Uterus (tissue), 4 donors: ENCODE data around the gene SLC35G3. TPM values are rescaled to one million over a fixed set of nuclear protein-coding genes. Genes with fewer than 3 reads are reported as not detected.
"Not testable (repeated sequence)": the region's sequence is repeated elsewhere in the genome, so short reads cannot be mapped to it uniquely, and the experiment has no call there.

Experiments
- DNase-seq, 2 donors: peaks; one replicate each; pipeline ENCODE4 v3.0.0-alpha.2; 2019 to 2020
- H3K27ac ChIP-seq, 2 donors: fragments of 200-600 bp; sonication (generic); 1 replicate in 1 of 2; 2 replicates in 1 of 2; pipeline ENCODE4 v1.5.1; 2016 to 2018
- H3K27me3 ChIP-seq, 2 donors: fragments of 200-600 bp; sonication (generic); one replicate each; pipeline ENCODE4 v1.5.1; 2018 to 2019; ENCODE audit warnings: control low read depth in 1 of 2
- H3K36me3 ChIP-seq, 2 donors: fragments of 200-600 bp; sonication (generic); one replicate each; pipeline ENCODE4 v1.5.1; 2019; ENCODE audit warnings: control low read depth in 1 of 2
- H3K4me1 ChIP-seq, 2 donors: fragments of 200-600 bp; sonication (generic); one replicate each; pipeline ENCODE4 v1.5.1; 2018 to 2019; ENCODE audit warnings: control low read depth in 1 of 2
- H3K4me3 ChIP-seq, 2 donors: fragments of 200-600 bp; sonication (generic); 1 replicate in 1 of 2; 2 replicates in 1 of 2; pipeline ENCODE4 v1.5.1; 2018 to 2019; ENCODE audit warnings: mild to moderate bottlenecking in 1 of 2
- H3K9me3 ChIP-seq, 2 donors: fragments of 200-600 bp; sonication (generic); one replicate each; pipeline ENCODE4 v1.5.1; 2019; ENCODE audit warnings: control low read depth in 1 of 2
- CTCF ChIP-seq, 4 experiments: fragments of 200-600 bp in 2 of 4; fragments of 450-650 bp in 2 of 4; sonication (generic) in 2 of 4; IDR thresholded peaks; one replicate each; pipeline ENCODE4 v1.5.1; 2016 to 2019; ENCODE audit warnings: antibody characterized with exemption in 4 of 4, mild to moderate bottlenecking in 2 of 4, moderate library complexity in 1 of 4
- POLR2A ChIP-seq, 2 donors: fragments of 450-650 bp; IDR thresholded peaks; one replicate each; pipeline ENCODE4 v1.6.1; 2016; ENCODE audit warnings: antibody characterized with exemption in 2 of 2, mild to moderate bottlenecking in 1 of 2, moderate library complexity in 1 of 2
- intact Hi-C: fragments of 100-400 bp; cut with DNase I; formaldehyde crosslinking; loops from one replicate; pipeline ENCODE4 v1.15.1; 2023; ENCODE audit warnings: low total_unique reads
- total RNA-seq, 4 donors: library from RNA; depleted of rRNA in 3 of 4; stranded (reverse); fragments of >200 nt in 3 of 4; gene quantifications; one replicate each; pipeline versions ENCODE4 v1.1.0 to v1.2.4, GENCODE V29; 2014 to 2023
- donor health status: DM: yes; HTN: yes; CAD: no.

The SLC35G3 gene
- total RNA-seq, 4 donors from 2014 or later = not detected

- DNase-seq = no peak
- Histone ChIP-seq H3K36me3 (no peaks in the 10 kb centered on the region), H3K9me3 (no peaks in the 10 kb centered on the region), H3K4me1 (no peaks in the 10 kb centered on the region), H3K4me3 (no peak overlapping the region), H3K27ac (no peak overlapping the region), H3K27me3 (no peaks in the 10 kb centered on the region)
- TF ChIP-seq CTCF (IDR thresholded peaks at IDR 0.05) = no peak
- intact Hi-C loops = no loop called here
Measured at GRCh38 chr17:35152421-35153140, 41.6 kb downstream of the SLC35G3 start.

GRCh38 chr17:35151080-35151479 is 43.1 kb downstream of the SLC35G3 start:
- intact Hi-C loops, DNase-seq, H3K36me3 ChIP-seq, H3K9me3 ChIP-seq, H3K4me3 ChIP-seq, H3K27me3 ChIP-seq, H3K4me1 ChIP-seq, H3K27ac ChIP-seq: not testable (repeated sequence)

GRCh38 chr17:35149941-35150340 is 44.3 kb downstream of the SLC35G3 start:
- no peak for DNase-seq
- H3K27me3 ChIP-seq = no peaks in the 10 kb centered on the region
- H3K36me3 ChIP-seq = no peaks in the 10 kb centered on the region
- intact Hi-C loops = no loop called here
- no peak overlapping the region for H3K4me3 ChIP-seq
- TF ChIP-seq POLR2A (IDR thresholded peaks at IDR 0.05) (no peak), CTCF (IDR thresholded peaks at IDR 0.05) (no peak)
- H3K4me1 ChIP-seq = no peaks in the 10 kb centered on the region
- no peak overlapping the region for H3K27ac ChIP-seq
- H3K9me3 ChIP-seq = no peaks in the 10 kb centered on the region

GRCh38 chr17:35148144-35148543 is 46.0 kb downstream of the SLC35G3 start:
- no peak overlapping the region for H3K4me3 ChIP-seq
- no peaks in the 10 kb centered on the region for H3K36me3 ChIP-seq
- no peak overlapping the region for H3K27ac ChIP-seq
- intact Hi-C loops = no loop called here
- DNase-seq = no peak
- H3K27me3 ChIP-seq = no peaks in the 10 kb centered on the region
- H3K9me3 ChIP-seq = no peaks in the 10 kb centered on the region
- no peak for TF ChIP-seq POLR2A (IDR thresholded peaks at IDR 0.05)
- TF ChIP-seq CTCF (IDR thresholded peaks at IDR 0.05) = no peak
- H3K4me1 ChIP-seq = no peaks in the 10 kb centered on the region

DNA sequence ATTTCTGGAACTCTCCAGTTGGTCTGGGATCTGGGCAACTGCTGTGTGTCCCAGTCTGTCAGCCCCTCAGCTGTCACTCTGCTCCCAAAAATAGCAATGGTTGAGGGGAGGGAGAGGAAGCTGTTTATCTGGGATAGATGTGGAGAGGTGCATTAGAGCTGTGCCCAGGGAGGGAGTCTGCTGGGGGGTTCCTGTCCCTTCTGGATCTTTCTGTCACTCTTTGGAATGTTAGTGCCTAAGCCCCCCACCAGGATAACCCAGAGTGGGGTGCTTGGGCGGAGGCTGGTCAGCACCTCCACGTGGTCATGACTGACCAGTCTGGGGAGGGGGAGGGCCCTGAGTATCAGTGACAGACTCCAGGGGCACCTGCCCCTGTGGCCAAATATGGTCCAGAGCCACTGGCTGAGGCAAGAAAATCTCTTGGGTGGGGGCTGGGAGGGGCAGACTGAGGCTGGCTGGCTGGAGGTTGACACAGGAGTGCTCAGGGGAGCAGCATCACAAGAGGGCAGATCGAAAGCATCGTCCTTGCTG is 46.8 kb downstream of the SLC35G3 start, which contains the start of gene UNC45B:
UNC45B (plus strand) TSS at position 443 of the 531 bp plus-strand sequence. CDS start 447 bp downstream, outside the sequence.
- DNase-seq = no peak
- Histone ChIP-seq H3K9me3 (no peaks in the 10 kb centered on the region), H3K4me3 (no peak within 1 kb of the TSS), H3K36me3 (no peaks in the 10 kb centered on the region), H3K27me3 (no peaks in the 10 kb centered on the region), H3K27ac (no peak within 1 kb of the TSS), H3K4me1 (no peaks in the 10 kb centered on the region)
- intact Hi-C loops = no loop called here
- no peak for TF ChIP-seq POLR2A (IDR thresholded peaks at IDR 0.05)
- no peak for TF ChIP-seq CTCF (IDR thresholded peaks at IDR 0.05)
